K562 (cell line): ENCODE results near the gene AGFG2. TPM values are rescaled to one million over a fixed set of nuclear protein-coding genes. Genes with fewer than 3 reads are reported as not detected.
"Not testable (repeated sequence)": the region's sequence is repeated elsewhere in the genome, so short reads cannot be mapped to it uniquely, and the experiment has no call there.

Source experiments
- ATAC-seq: fragments of 200-7000 bp; cut with Tn5 transposase; 3 replicates; pipeline ENCODE4 v1.9.1; 2020; ENCODE audit warnings: moderate library complexity
- BruUV-seq: library from RNA; stranded (reverse); fragments of 400-500 nt; replicated peaks from 2 replicates; lab custom pipeline; 2021; lab: Mats Ljungman, UMichigan
- CTCF ChIA-PET: fragments of 300-600 bp; formaldehyde crosslinking; extraction: SDS; loops from one replicate; lab custom pipeline; 2021; ENCODE audit warnings: low intra/inter-chr PET ratio; lab: Yijun Ruan, JAX
- POLR2A ChIA-PET: fragments of 300-600, 350-650 bp; sonication (Branson Sonifier 250); formaldehyde crosslinking; extraction: SDS; loops from one replicate; lab custom pipeline; 2021; ENCODE audit warnings: antibody characterized with exemption, inconsistent platforms; lab: Yijun Ruan, JAX
- DNase-seq, 4 experiments: peaks; one replicate each; pipeline versions ENCODE4 v3.0.0 to v3.0.0-alpha.2; 2011 to 2018; ENCODE audit warnings: low spot score in 3 of 4, mixed read lengths in 3 of 4; ENCODE audit errors: extremely low read depth in 1 of 4
- FAIRE-seq: peaks from 2 replicates; lab custom pipeline; 2011; peaks lifted over from hg19 to GRCh38; lab: Jason Lieb, UNC
- H2AFZ ChIP-seq: 2 replicates; pipeline ENCODE4 v1.6.0; 2011; ENCODE audit warnings: low read depth, low read length, control low read depth, inconsistent platforms
- H3K27ac ChIP-seq: fragments of 200-600 bp; 3 replicates; pipeline ENCODE4 v1.8.0; 2011; ENCODE audit warnings: low read depth, mild to moderate bottlenecking, control low read depth, inconsistent platforms, low read length, moderate library complexity, mixed read lengths; ENCODE audit errors: extremely low read depth
- H3K27me3 ChIP-seq, 2 experiments: fragments of 300-600 bp in 1 of 2; 2 replicates in 1 of 2; 3 replicates in 1 of 2; pipeline versions ENCODE4 v1.6.0 to v1.8.0; 2011; ENCODE audit warnings: inconsistent platforms in 2 of 2, low read length in 2 of 2, mild to moderate bottlenecking in 1 of 2, mixed read lengths in 1 of 2, moderate library complexity in 1 of 2; ENCODE audit not compliant: control insufficient read depth in 2 of 2, insufficient read depth in 2 of 2
- H3K36me3 ChIP-seq: fragments of 300-600 bp; 3 replicates; pipeline ENCODE4 v1.8.0; 2011; ENCODE audit warnings: mild to moderate bottlenecking, low read length, inconsistent platforms; ENCODE audit not compliant: control insufficient read depth, insufficient read depth
- H3K4me1 ChIP-seq, 2 experiments: fragments of 200-600 bp in 1 of 2; replicated peaks in 1 of 2; 2 replicates in 1 of 2; 3 replicates in 1 of 2; pipeline versions ENCODE4 v1.5.1 to v1.8.0; 2011; ENCODE audit warnings: inconsistent platforms in 2 of 2, low read length in 2 of 2, mild to moderate bottlenecking in 1 of 2, mixed read lengths in 1 of 2, moderate library complexity in 1 of 2; ENCODE audit not compliant: control insufficient read depth in 2 of 2, insufficient read depth in 2 of 2
- H3K4me2 ChIP-seq: 2 replicates; pipeline ENCODE4 v1.6.1; 2011; ENCODE audit warnings: low read length, control low read depth, inconsistent platforms, mixed read lengths; ENCODE audit not compliant: insufficient read depth
- H3K4me3 ChIP-seq: fragments of 200-600 bp; sonication (generic), shearing (Covaris generic); 2 replicates; pipeline ENCODE4 v1.5.1; 2016; ENCODE audit warnings: control low read depth, inconsistent platforms
- H3K79me2 ChIP-seq: fragments of 200-600 bp; 3 replicates; pipeline ENCODE4 v1.8.0; 2011; ENCODE audit warnings: low read length, inconsistent platforms; ENCODE audit not compliant: control insufficient read depth, insufficient read depth
- H3K9ac ChIP-seq, 2 experiments: 2 replicates each; pipeline versions ENCODE4 v1.6.0 to v1.6.1; 2011; ENCODE audit warnings: low read depth in 2 of 2, low read length in 2 of 2, control low read depth in 1 of 2, inconsistent platforms in 1 of 2, mild to moderate bottlenecking in 1 of 2, mixed read lengths in 1 of 2; ENCODE audit not compliant: insufficient read depth in 1 of 2
- H3K9me1 ChIP-seq: one replicate; pipeline ENCODE4 v1.6.0; 2011; ENCODE audit warnings: inconsistent platforms, mild to moderate bottlenecking, low read length, moderate library complexity; ENCODE audit not compliant: control insufficient read depth, insufficient read depth
- H3K9me3 ChIP-seq: replicated peaks from 2 replicates; pipeline ENCODE4 v1.5.1; 2011; ENCODE audit warnings: low read depth, low read length, inconsistent platforms; ENCODE audit not compliant: control insufficient read depth, insufficient read depth
- H4K20me1 ChIP-seq: replicated peaks from 2 replicates; pipeline ENCODE4 v1.6.1; 2011; ENCODE audit warnings: low read length, inconsistent platforms, mixed read lengths; ENCODE audit not compliant: control insufficient read depth, insufficient read depth
- ELF1 ChIP-seq: fragments of 200-800 bp; sonication (Bioruptor generic); IDR thresholded peaks from 2 replicates; pipeline ENCODE4 v1.6.1; 2016; ENCODE audit warnings: missing genetic modification characterization, missing compliant biosample characterization
- EP300 ChIP-seq: IDR thresholded peaks from 2 replicates; pipeline ENCODE4 v1.6.1; 2012; ENCODE audit warnings: low read length, improper control_type of control experiment
- ETV5 ChIP-seq: sonication (generic); formaldehyde crosslinking; IDR thresholded peaks from 2 replicates; pipeline ENCODE4 v1.4.0; 2020; ENCODE audit warnings: low read depth, mild to moderate bottlenecking, missing genetic modification reagents
- ETV6 ChIP-seq, 3 experiments: fragments of 150-350 bp in 1 of 3; sonication (generic) in 1 of 3; formaldehyde crosslinking in 1 of 3; IDR thresholded peaks; 2 replicates each; pipeline versions ENCODE4 v1.6.1 to v1.8.0; 2014 to 2022; ENCODE audit warnings: borderline replicate concordance in 2 of 3, low read depth in 2 of 3, antibody characterized with exemption in 1 of 3, low read length in 1 of 3, mild to moderate bottlenecking in 1 of 3, missing genetic modification reagents in 1 of 3
- FOXP4 ChIP-seq: sonication (generic); formaldehyde crosslinking; IDR thresholded peaks from 2 replicates; pipeline ENCODE4 v1.8.0; 2022; ENCODE audit warnings: mild to moderate bottlenecking, missing genetic modification reagents, borderline replicate concordance
- GABPA ChIP-seq: fragments of 200-800 bp; sonication (Bioruptor generic); conservative IDR thresholded peaks from 2 replicates; pipeline ENCODE4 v1.6.1; 2016; ENCODE audit warnings: low read depth, missing genetic modification characterization, missing compliant biosample characterization
- GATAD2B ChIP-seq: fragments of 450-650 bp; IDR thresholded peaks from 2 replicates; pipeline ENCODE4 v1.6.1; 2017; ENCODE audit warnings: mild to moderate bottlenecking, borderline replicate concordance
- HDAC2 ChIP-seq: fragments of 450-650 bp; IDR thresholded peaks from 2 replicates; pipeline ENCODE4 v1.6.1; 2016; ENCODE audit warnings: mild to moderate bottlenecking
- RCOR1 ChIP-seq, 2 experiments: IDR thresholded peaks; 2 replicates each; pipeline ENCODE4 v1.6.1; 2012; ENCODE audit warnings: low read depth in 2 of 2, low read length in 2 of 2, borderline replicate concordance in 1 of 2, improper control_type of control experiment in 1 of 2
- VEZF1 ChIP-seq: fragments of 200-800 bp; sonication (Bioruptor generic); IDR thresholded peaks from 2 replicates; pipeline ENCODE4 v1.6.1; 2017; ENCODE audit warnings: missing genetic modification characterization, missing compliant biosample characterization
- ZNF79 ChIP-seq: fragments of 250-450 bp; sonication (Bioruptor Pico); IDR thresholded peaks from 2 replicates; pipeline ENCODE4 v1.4.0; 2020; ENCODE audit warnings: low read depth, mild to moderate bottlenecking, moderate library complexity
- WGBS: fragments of 100-300 bp; shearing (Covaris generic); methylation state at CpG from one replicate; pipeline ENCODE4 v1.1.6; 2016; ENCODE audit warnings: low coverage, mixed read lengths; ENCODE audit not compliant: insufficient coverage; ENCODE audit errors: missing lambda C conversion rate; 5-methylcytosine and 5-hydroxymethylcytosine counted together
- in situ Hi-C: fragments of 300-500 bp; cut with MboI; formaldehyde crosslinking; loops from 4 replicates; pipeline ENCODE4 v1.15.0; 2018; ENCODE audit warnings: inconsistent platforms, mixed read lengths
- intact Hi-C: fragments of 100-400 bp; cut with micrococcal nuclease; formaldehyde crosslinking; loops from 2 replicates; pipeline ENCODE4 v1.14.2; 2022
- polyA plus RNA-seq, 8 experiments: library from polyadenylated mRNA; depleted of rRNA in 4 of 8; stranded (reverse) in 5 of 8; unstranded in 3 of 8; fragments of >200 nt; fragmentation: Nextera tagmentation in 2 of 8; fragmentation: Illumina TruSeq in 1 of 8; extraction: Ambion mirVana in 2 of 8; extraction: Trizol in 1 of 8; gene quantifications; 2 replicates each; pipeline versions ENCODE4 v1.2.1 to v1.2.3, GENCODE V29; 2011 to 2014; ENCODE audit warnings: inconsistent platforms in 1 of 8, missing spikeins in 1 of 8
- total RNA-seq, 7 experiments: library from RNA; depleted of rRNA in 6 of 7; stranded (reverse); fragments of >200 nt in 6 of 7; fragmentation: Illumina TruSeq in 2 of 7; extraction: Trizol in 2 of 7; gene quantifications; 2 replicates each; pipeline versions ENCODE4 v1.2.1 to v1.2.3, GENCODE V29; 2011 to 2021; ENCODE audit warnings: low replicate concordance in 1 of 7
- TF ChIP-seq, protein P1 (sequence below): fragments of 450-650 bp; IDR thresholded peaks from 2 replicates; pipeline ENCODE4 v1.6.1; 2014; ENCODE audit warnings: low read depth, mild to moderate bottlenecking, moderate library complexity, borderline replicate concordance
- TF ChIP-seq, protein P2 (sequence below): fragments of 450-650 bp; conservative IDR thresholded peaks from 2 replicates; pipeline ENCODE4 v1.6.1; 2016; ENCODE audit warnings: missing genetic modification characterization, low read depth, mild to moderate bottlenecking, control low read depth, missing compliant biosample characterization

AGFG2 gene
- total and polyA plus RNA-seq, 9 of the 15 experiments (the other 6 are each of a cell fraction or from before 2014, with no cell fraction given): 0.31 to 23.1 (median 6.5) TPM

GRCh38 chr7:100547872-100548271, 8.9 kb downstream of the AGFG2 start (continued):
- TF ChIP-seq, protein P1, sequence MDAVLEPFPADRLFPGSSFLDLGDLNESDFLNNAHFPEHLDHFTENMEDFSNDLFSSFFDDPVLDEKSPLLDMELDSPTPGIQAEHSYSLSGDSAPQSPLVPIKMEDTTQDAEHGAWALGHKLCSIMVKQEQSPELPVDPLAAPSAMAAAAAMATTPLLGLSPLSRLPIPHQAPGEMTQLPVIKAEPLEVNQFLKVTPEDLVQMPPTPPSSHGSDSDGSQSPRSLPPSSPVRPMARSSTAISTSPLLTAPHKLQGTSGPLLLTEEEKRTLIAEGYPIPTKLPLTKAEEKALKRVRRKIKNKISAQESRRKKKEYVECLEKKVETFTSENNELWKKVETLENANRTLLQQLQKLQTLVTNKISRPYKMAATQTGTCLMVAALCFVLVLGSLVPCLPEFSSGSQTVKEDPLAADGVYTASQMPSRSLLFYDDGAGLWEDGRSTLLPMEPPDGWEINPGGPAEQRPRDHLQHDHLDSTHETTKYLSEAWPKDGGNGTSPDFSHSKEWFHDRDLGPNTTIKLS: no peak
- 0 out of 2 replicates have a peak, but pooled peaks have one; percentile 19 for TF ChIP-seq GABPA (tag)
- TF ChIP-seq EP300: 0 out of 2 replicates have a peak, but pooled peaks have one; percentile 22
- TF ChIP-seq GATAD2B: 0 out of 2 replicates have a peak, but pooled peaks have one; percentile 12
- no peak for TF ChIP-seq ZNF79
- TF ChIP-seq, protein P2, sequence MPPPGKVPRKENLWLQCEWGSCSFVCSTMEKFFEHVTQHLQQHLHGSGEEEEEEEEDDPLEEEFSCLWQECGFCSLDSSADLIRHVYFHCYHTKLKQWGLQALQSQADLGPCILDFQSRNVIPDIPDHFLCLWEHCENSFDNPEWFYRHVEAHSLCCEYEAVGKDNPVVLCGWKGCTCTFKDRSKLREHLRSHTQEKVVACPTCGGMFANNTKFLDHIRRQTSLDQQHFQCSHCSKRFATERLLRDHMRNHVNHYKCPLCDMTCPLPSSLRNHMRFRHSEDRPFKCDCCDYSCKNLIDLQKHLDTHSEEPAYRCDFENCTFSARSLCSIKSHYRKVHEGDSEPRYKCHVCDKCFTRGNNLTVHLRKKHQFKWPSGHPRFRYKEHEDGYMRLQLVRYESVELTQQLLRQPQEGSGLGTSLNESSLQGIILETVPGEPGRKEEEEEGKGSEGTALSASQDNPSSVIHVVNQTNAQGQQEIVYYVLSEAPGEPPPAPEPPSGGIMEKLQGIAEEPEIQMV (tag): 0 out of 2 replicates have a peak, but pooled peaks have one; percentile 26
- peak in 1 of 2 experiments; percentile 39; a peak in 1 of 4 replicates for TF ChIP-seq RCOR1 (IDR thresholded peaks at IDR 0.05; ENCODE audit: borderline replicate concordance in 1 of 2, low read depth in 2 of 2, low read length in 2 of 2)
- TF ChIP-seq ETV5 (CRISPR knock-in tag): peak; percentile 37; the same call in 1 of the 2 replicates
- peak; percentile 75 for TF ChIP-seq VEZF1 (CRISPR knock-in tag)
- TF ChIP-seq ETV6 (IDR thresholded peaks at IDR 0.05; ENCODE audit: borderline replicate concordance in 1 of 2, low read depth in 2 of 2, low read length in 1 of 2): peak; percentile 60 to 66; a peak in 3 of 4 replicates
- TF ChIP-seq ETV6 (CRISPR knock-in tag; IDR thresholded peaks at IDR 0.05; ENCODE audit: borderline replicate concordance): no peak
- TF ChIP-seq ELF1 (tag): peak; percentile 85
- no peak for TF ChIP-seq FOXP4 (CRISPR knock-in tag)
- TF ChIP-seq HDAC2: 0 out of 2 replicates have a peak, but pooled peaks have one; percentile 21

- H4K20me1 ChIP-seq, ATAC-seq, DNase-seq, BruUV-seq, in situ Hi-C loops, H3K4me3 ChIP-seq, H3K27ac ChIP-seq, FAIRE-seq, H3K27me3 ChIP-seq, H2AFZ ChIP-seq, H3K9me1 ChIP-seq, H3K9me3 ChIP-seq, intact Hi-C loops, H3K9ac ChIP-seq: not testable (repeated sequence)
- Histone ChIP-seq H3K36me3 (peaks cover 48% of the 10 kb centered on the region), H3K79me2 (peaks cover 54% of the 10 kb centered on the region), H3K4me2 (peak overlapping the region; percentile 76; the same call in 1 of the 2 replicates), H3K4me1 (peaks cover 24 to 51% of the 10 kb centered on the region in 2 experiments)
- WGBS: 49% methylated on average over 5 of the region's 5 CpGs
- CTCF ChIA-PET: interaction anchor here (0.8 kb wide), 1 partner anchor 66 kb away, joined by 3 read pairs; no protein-coding TSS in a partner anchor
- POLR2A ChIA-PET: interaction anchor here (0.6 to 2.5 kb wide), 4 partner anchors 10 to 118 kb away, joined by 3 to 11 read pairs (median 4); no protein-coding TSS in a partner anchor
Measured at GRCh38 chr7:100548446-100548845, 9.4 kb downstream of the AGFG2 start.
